HG03108 (cell line): ENCODE data around the gene P3R3URF.
"Not testable (repeated sequence)": the region's sequence is repeated elsewhere in the genome, so short reads cannot be mapped to it uniquely, and the experiment has no call there.

Source experiments
- ATAC-seq: cut with Tn5 transposase; IDR thresholded peaks from one replicate; pipeline ENCODE4 v1.9.1; 2021; ENCODE audit warnings: moderate library complexity; ENCODE audit not compliant: unreplicated experiment

The P3R3URF gene

GRCh38 chr1:46176211-46176865 lies at the start of gene P3R3URF:
P3R3URF (minus strand) TSS chr1:46176488; CDS start chr1:46176471, 17 bp downstream.
- ATAC-seq = no peak

- ATAC-seq = no peak
Observed at GRCh38 chr1:46224966-46225365, 48.7 kb upstream of the P3R3URF start.

DNA sequence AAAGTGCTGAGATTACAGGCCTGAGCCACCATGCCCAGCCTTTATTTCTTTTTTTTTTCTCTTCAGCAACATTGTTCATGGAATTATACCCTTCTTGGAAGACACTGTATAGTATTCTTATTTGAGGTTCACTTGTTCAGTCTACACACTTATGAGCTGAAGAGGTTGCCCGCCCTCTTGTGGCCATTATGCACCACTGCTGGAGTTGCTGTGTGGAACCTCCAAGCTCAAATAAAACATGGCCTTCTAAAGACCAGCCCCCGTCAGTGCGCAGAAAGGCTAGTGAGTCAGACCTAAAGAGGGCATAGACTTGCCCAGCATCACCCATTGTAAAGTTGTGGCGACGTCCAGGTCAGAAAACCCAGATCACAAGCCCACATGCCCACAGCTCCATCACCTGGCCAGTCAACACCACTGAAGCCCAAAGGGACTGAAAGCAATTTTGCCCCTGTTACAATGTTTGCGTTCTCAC lies 47.2 kb upstream of the P3R3URF start:
- no peak for ATAC-seq

DNA sequence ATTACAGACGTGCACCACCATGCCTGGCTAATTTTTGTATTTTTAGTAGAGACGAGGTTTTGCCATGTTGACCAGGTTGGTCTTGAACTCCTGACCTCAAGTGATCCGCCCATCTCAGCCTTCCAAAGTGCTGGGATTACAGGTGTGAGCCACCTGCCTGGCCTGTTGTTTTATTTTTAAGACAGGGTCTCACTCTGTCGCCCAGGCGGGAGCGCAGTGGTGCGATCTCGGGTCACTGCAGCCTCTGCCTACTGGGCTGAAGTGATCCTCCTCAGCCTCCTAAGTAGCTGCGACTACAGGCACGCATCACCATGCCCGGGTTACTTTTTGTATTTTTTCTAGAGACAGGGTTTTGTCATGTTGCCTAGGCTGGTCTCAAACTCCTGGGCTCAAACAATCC lies 46.8 kb upstream of the P3R3URF start:
- not testable (repeated sequence) for ATAC-seq

DNA sequence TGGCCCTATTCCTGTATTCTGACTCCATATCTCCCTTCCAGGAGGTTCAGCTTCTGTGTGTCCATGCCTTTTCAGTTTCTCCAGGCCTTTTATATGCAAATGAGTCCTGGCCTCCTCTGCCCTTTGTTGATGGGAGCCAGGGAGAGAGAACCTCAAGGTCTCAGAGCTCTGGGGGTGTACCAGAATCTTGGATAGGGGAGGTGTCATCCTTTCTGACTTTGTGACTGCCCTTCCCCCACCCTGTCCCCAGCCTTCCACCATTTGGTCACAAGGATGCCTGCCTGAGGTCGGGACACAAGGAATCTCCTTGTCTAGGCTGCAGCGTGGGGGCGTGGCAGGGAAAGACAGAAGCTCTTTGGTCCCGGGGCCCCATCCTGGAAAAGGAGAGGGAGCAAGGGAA lies 45.5 kb upstream of the P3R3URF start:
- ATAC-seq = no peak

GRCh38 chr1:46220808-46221207 lies 44.5 kb upstream of the P3R3URF start:
- no peak for ATAC-seq

DNA sequence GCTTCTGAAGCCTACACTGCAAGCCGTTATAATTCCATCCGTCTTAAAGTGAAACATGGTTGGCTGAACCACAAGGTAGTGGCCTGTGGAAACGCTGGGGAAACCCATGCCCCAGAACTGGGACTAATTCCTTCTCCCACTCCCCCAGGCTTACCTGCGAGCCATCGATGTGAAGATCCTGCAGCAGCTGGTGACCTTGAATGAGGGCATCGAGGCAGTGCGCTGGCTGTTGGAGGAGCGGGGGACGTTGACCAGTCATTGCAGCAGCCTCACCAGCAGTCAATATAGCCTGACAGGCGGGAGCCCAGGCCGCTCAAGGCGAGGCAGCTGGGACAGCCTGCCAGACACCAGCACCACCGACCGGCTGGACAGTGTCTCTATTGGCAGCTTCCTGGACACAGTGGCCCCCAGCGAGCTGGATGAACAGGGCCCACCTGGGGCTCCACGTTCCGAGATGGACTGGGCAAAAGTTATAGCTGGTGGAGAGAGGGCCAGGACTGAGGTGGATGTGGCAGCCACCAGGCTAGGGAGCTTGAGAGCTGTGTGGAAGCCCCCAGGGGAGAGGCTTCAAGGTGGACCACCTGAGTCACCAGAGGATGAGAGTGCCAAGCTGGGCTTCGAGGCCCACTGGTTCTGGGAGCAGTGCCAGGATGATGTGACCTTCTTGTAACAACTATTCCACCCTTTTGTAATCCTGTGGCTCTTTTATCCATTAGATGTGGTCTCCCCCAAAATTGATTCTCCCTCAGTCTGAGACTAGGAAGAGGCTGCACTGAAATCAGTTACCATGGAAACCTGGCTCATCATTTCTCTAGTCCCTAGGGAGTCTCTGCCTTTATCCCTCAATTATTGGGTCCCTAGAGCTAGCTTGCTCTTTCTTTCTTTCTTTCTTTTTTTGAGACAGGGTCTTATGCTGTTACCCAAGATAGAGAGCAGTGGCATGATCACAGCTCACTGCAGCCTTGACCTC lies 43.5 kb upstream of the P3R3URF start:
- no peak for ATAC-seq

- ATAC-seq = no peak
Observed at GRCh38 chr1:46218443-46218842, 42.2 kb upstream of the P3R3URF start.

GRCh38 chr1:46215504-46215903 lies 39.2 kb upstream of the P3R3URF start:
- ATAC-seq = no peak

DNA sequence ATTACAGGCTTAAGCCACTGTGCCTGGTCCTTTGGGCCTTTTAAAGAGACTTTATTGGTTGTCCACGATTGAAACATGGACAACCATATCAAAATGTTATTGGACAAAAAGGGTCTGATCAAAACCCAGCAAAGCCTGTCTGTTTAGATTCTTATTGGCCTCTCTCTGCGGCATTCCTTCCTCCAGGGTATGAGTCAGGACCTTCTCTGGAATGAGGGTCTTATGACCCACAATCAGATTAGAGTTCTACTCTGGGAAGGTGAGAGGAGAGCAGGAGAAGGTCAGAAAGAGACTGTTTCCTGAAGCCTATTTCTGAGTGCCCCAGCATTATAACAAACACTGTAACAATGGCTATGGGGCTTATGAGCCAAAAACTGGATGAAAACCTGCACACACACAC lies 34.8 kb upstream of the P3R3URF start:
- ATAC-seq = no peak

GRCh38 chr1:46210561-46210960 lies 34.3 kb upstream of the P3R3URF start:
- no peak for ATAC-seq

DNA sequence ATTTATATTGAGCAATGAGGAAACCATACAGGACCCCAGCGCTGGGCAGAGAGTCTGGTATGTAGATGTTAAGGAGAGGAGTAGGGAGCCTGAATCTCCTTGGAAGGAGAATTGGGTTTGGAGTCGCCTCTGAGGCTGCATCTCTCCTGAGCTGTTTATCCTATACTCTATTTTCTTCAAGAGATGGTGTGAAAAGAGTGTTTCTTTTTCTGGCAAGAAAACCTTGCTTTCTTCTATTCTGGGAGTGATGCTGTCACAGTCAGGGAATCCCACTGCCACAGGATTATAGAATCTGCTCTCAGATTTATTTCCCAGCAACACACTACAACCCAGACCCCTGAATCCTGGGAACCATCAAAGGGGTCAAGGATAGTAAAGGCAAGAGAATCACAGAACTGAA lies 30.1 kb upstream of the P3R3URF start:
- no peak for ATAC-seq

GRCh38 chr1:46205791-46206190 lies 29.5 kb upstream of the P3R3URF start:
- no peak for ATAC-seq

DNA sequence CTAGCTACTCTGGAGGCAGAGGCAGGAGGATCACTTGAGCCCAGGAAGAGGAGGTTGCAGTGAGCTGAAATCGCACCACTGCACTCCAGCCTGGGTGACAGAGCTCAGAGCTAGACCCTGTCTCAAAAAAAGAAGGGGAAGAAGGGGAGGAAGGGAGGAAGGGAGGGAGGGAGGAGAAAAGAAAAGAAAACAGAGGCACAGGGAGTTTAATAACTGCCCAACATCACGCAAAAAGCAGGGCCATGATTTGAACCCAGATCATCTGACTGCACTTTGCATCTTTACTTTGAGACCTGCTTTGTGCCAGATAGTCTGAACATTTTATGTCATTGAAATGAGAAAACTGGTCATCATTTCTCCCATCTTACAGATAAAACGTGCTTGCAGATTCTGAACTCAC lies 28.9 kb upstream of the P3R3URF start:
- ATAC-seq = no peak

DNA sequence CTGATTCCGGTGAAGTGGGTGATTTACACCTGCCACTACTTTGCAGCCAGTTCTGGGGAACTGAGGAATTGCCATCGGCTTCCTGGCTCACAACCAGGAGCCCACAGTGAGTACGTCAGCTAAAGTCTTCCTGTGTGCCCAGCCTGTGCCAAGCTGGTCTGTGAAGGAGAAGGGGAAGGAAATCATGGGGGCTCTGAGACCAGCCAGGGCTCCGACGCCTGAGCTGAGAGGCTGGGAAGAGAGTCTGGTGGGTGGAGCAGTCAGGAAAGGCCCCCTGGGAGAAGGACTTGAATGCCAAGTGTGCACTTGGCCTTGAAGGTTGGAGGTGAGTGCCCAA lies 28.1 kb upstream of the P3R3URF start:
- no peak for ATAC-seq

GRCh38 chr1:46203738-46204405 lies 27.6 kb upstream of the P3R3URF start:
- no peak for ATAC-seq

GRCh38 chr1:46199233-46199749 lies 23.0 kb upstream of the P3R3URF start:
- no peak for ATAC-seq

DNA sequence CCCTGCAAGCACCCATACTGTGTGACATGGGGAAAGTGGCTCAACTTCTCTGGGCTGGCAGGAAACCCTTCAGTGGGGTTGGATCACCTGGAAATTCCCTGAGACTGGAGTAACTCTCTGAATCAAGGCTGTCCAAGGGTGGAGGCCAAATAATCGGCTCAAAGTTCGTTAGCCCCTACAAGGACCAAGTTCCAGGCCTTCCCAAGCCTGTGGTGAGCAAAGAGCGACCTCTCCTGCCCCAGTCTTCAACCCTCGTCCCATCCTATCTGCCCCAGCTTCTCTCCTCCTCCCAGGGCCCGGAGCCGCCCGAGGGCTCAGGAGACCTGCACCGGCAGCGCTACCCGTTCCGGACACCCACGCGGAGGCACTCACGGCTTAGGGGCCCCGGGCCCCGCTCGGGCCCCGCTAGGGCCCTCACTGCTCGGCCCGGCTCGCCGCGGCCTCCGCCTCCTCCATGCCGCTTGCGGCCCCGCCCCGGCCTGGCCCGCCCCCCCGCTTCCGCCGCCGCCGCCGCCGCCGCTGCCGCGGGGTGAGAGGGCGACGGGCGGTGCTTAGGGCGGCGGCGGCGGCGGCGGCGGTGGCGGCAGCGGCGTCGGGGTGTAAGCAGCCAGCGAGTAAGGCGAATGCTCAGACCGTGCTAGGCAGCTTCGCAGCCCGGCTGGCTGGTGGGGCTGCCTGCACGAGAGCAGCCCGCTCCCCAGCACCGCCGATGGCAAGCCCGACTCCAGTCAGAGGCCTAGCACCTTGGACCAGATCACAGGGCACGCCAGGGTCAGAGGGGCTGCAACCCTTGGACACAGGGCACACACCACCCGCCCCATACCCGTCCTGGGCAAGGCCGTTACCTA lies 21.9 kb upstream of the P3R3URF start, which contains the start of gene POMGNT1:
Gene POMGNT1 (minus strand): TSS at position 471 of the 848 bp plus-strand sequence. CDS start 613 bp downstream, outside the sequence.
- peak; percentile 74 for ATAC-seq

- ATAC-seq = no peak
Observed at GRCh38 chr1:46197560-46197963, 21.3 kb upstream of the P3R3URF start.

DNA sequence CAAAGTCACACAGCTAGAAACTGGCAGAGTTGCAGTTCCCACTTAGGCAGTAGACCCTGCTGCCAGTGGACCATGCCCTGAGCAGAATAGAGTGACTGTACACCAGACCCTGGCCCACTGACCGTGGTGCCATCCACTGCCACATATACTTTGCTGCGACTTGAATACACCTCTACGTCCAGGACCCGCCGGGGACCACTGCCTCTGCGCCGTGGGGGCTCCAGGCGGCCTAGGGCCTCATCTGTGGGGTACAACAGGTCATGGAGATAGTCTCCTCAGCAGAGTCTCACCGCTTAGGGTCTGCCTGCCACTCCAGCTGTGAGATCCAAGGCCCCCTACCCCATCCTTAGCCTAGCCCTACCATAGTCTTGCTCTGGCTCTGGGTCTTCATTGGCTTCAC lies 20.3 kb upstream of the P3R3URF start:
- ATAC-seq = no peak
